GM12878 (cell line): ENCODE measurements around the gene CNN3. TPM values are rescaled to one million over a fixed set of nuclear protein-coding genes. Genes with fewer than 3 reads are reported as not detected.

ENCODE experiments used
- ATAC-seq: fragments of 200-7000 bp; cut with Tn5 transposase; 3 replicates; pipeline ENCODE4 v1.9.1; 2020; ENCODE audit warnings: mild to moderate bottlenecking, moderate library complexity
- BruUV-seq: library from RNA; stranded (reverse); fragments of 400-500 nt; replicated peaks from 2 replicates; lab custom pipeline; 2021; lab: Mats Ljungman, UMichigan
- CTCF ChIA-PET: fragments of 300-600 bp; sonication (Branson Sonifier 250); formaldehyde crosslinking; extraction: SDS; loops from one replicate; lab custom pipeline; 2021; ENCODE audit warnings: inconsistent platforms; lab: Yijun Ruan, JAX
- POLR2A ChIA-PET: fragments of 350-600 bp; formaldehyde crosslinking; extraction: SDS; loops from one replicate; lab custom pipeline; 2021; ENCODE audit warnings: inconsistent platforms; lab: Charles Lee
- RAD21 ChIA-PET: fragments of 300-600 bp; sonication (Branson Sonifier 250); formaldehyde crosslinking; loops from one replicate; lab custom pipeline; 2023; ENCODE audit warnings: antibody characterized with exemption; ENCODE audit not compliant: unreplicated experiment; lab: Charles Lee
- SMC1A ChIA-PET: fragments of 300-600 bp; sonication (Branson Sonifier 250); formaldehyde crosslinking; loops from one replicate; lab custom pipeline; 2023; ENCODE audit not compliant: unreplicated experiment, uncharacterized antibody; lab: Charles Lee
- DNase-seq: peaks from one replicate; pipeline ENCODE4 v3.0.0-alpha.2; 2011; ENCODE audit warnings: low read depth, low spot score
- FAIRE-seq: peaks from 3 replicates; lab custom pipeline; 2011; peaks lifted over from hg19 to GRCh38; lab: Jason Lieb, UNC
- H2AFZ ChIP-seq: 2 replicates; pipeline ENCODE4 v1.6.0; 2011; ENCODE audit warnings: low read depth, low read length, control low read depth; ENCODE audit not compliant: control insufficient read depth
- H3K27ac ChIP-seq: 2 replicates; pipeline ENCODE4 v1.5.1; 2011; ENCODE audit warnings: control low read depth; ENCODE audit not compliant: control insufficient read depth, insufficient read depth
- H3K27me3 ChIP-seq, 2 experiments: replicated peaks in 1 of 2; 2 replicates each; pipeline versions ENCODE4 v1.6.0 to v1.6.1; 2011; ENCODE audit warnings: low read length in 1 of 2; ENCODE audit not compliant: control insufficient read depth in 2 of 2, insufficient read depth in 2 of 2
- H3K36me3 ChIP-seq, 2 experiments: 2 replicates each; pipeline ENCODE4 v1.5.1; 2011; ENCODE audit warnings: low read length in 1 of 2; ENCODE audit not compliant: control insufficient read depth in 2 of 2, insufficient read depth in 2 of 2
- H3K4me1 ChIP-seq: 2 replicates; pipeline ENCODE4 v1.6.1; 2011; ENCODE audit warnings: mild to moderate bottlenecking, low read length, moderate library complexity, mixed read lengths; ENCODE audit not compliant: control insufficient read depth, insufficient read depth
- H3K4me2 ChIP-seq: 2 replicates; pipeline ENCODE4 v1.6.0; 2011; ENCODE audit warnings: control low read depth; ENCODE audit not compliant: control insufficient read depth, insufficient read depth
- H3K4me3 ChIP-seq: fragments of 200-600 bp; sonication (generic); 2 replicates; pipeline ENCODE4 v1.5.1; 2016
- H3K79me2 ChIP-seq: 2 replicates; pipeline ENCODE4 v1.6.0; 2011; ENCODE audit warnings: low read length; ENCODE audit not compliant: control insufficient read depth, insufficient read depth
- H3K9ac ChIP-seq: 2 replicates; pipeline ENCODE4 v1.8.0; 2011; ENCODE audit warnings: low read length, control low read depth, mixed read lengths; ENCODE audit not compliant: control insufficient read depth, insufficient read depth
- H3K9me3 ChIP-seq: replicated peaks from 3 replicates; pipeline ENCODE4 v1.5.1; 2011; ENCODE audit warnings: mild to moderate bottlenecking, low read length; ENCODE audit not compliant: control insufficient read depth, insufficient read depth
- H4K20me1 ChIP-seq: 2 replicates; pipeline ENCODE4 v1.6.0; 2011; ENCODE audit not compliant: control insufficient read depth, insufficient read depth
- ATF2 ChIP-seq: IDR thresholded peaks from 2 replicates; pipeline ENCODE4 v1.6.1; 2012; ENCODE audit warnings: low read length, inconsistent platforms
- BCLAF1 ChIP-seq: fragments of 450-650 bp; IDR thresholded peaks from 2 replicates; pipeline ENCODE4 v1.6.1; 2017; ENCODE audit warnings: antibody characterized with exemption, mild to moderate bottlenecking, moderate library complexity
- BRCA1 ChIP-seq: IDR thresholded peaks from 2 replicates; pipeline ENCODE4 v1.6.1; 2011; ENCODE audit warnings: low read depth, low read length, improper control_type of control experiment
- CBX5 ChIP-seq: sonication (generic); IDR thresholded peaks from 2 replicates; pipeline ENCODE4 v1.6.1; 2016; ENCODE audit warnings: low read depth, moderate library complexity, mild to moderate bottlenecking, inconsistent platforms
- CEBPB ChIP-seq, 2 experiments: fragments of 150-350 bp in 1 of 2; IDR thresholded peaks; 2 replicates each; pipeline ENCODE4 v1.6.1; 2012 to 2014; ENCODE audit warnings: low read depth in 2 of 2, low read length in 2 of 2, borderline replicate concordance in 1 of 2, inconsistent platforms in 1 of 2
- CHD4 ChIP-seq: fragments of 200-600 bp; sonication (generic); IDR thresholded peaks from 2 replicates; pipeline ENCODE4 v1.6.1; 2016; ENCODE audit warnings: mild to moderate bottlenecking
- EGR1 ChIP-seq, 2 experiments: IDR thresholded peaks; 1 replicate in 1 of 2; 2 replicates in 1 of 2; pipeline ENCODE4 v1.6.1; 2011 to 2012; ENCODE audit warnings: low read depth in 2 of 2, low read length in 2 of 2, borderline replicate concordance in 1 of 2, mild to moderate bottlenecking in 1 of 2, moderate library complexity in 1 of 2
- ESRRA ChIP-seq: IDR thresholded peaks from 2 replicates; pipeline ENCODE4 v1.6.1; 2012; ENCODE audit warnings: mild to moderate bottlenecking, low read length, improper control_type of control experiment
- HDAC2 ChIP-seq: fragments of 200-600 bp; sonication (generic); IDR thresholded peaks from 2 replicates; pipeline ENCODE4 v1.6.1; 2017
- HDAC6 ChIP-seq: fragments of 200-600 bp; sonication (generic); IDR thresholded peaks from one replicate; pipeline ENCODE4 v1.8.0; 2017; ENCODE audit warnings: antibody characterized with exemption; ENCODE audit not compliant: unreplicated experiment
- IRF4 ChIP-seq: IDR thresholded peaks from 2 replicates; pipeline ENCODE4 v1.6.1; 2011; ENCODE audit warnings: low read depth, low read length
- MTA3 ChIP-seq: IDR thresholded peaks from 2 replicates; pipeline ENCODE4 v1.6.1; 2012; ENCODE audit warnings: low read length, inconsistent platforms, borderline replicate concordance
- MXI1 ChIP-seq: fragments of 150-350 bp; IDR thresholded peaks from 2 replicates; pipeline ENCODE4 v1.6.1; 2011; ENCODE audit warnings: low read depth, mild to moderate bottlenecking, inconsistent platforms, low read length, improper control_type of control experiment
- RFX5 ChIP-seq: IDR thresholded peaks from 2 replicates; pipeline ENCODE4 v1.6.1; 2011; ENCODE audit warnings: low read depth, low read length, improper control_type of control experiment
- SREBF1 ChIP-seq: IDR thresholded peaks from 2 replicates; pipeline ENCODE4 v1.6.1; 2012; ENCODE audit warnings: mild to moderate bottlenecking, low read length
- ZNF207 ChIP-seq: fragments of 450-650 bp; IDR thresholded peaks from 2 replicates; pipeline ENCODE4 v1.6.1; 2014; ENCODE audit warnings: antibody characterized with exemption, mild to moderate bottlenecking, borderline replicate concordance
- ZNF274 ChIP-seq: IDR thresholded peaks from one replicate; pipeline ENCODE4 v1.8.0; 2011; ENCODE audit not compliant: insufficient read length, insufficient read depth
- WGBS: methylation state at CpG from one replicate; pipeline ENCODE4 v1.1.6; 2016; ENCODE audit warnings: low lambda C conversion rate; ENCODE audit not compliant: insufficient replicate concordance, insufficient coverage; ENCODE audit errors: missing lambda C conversion rate; 5-methylcytosine and 5-hydroxymethylcytosine counted together
- in situ Hi-C: fragments of 300-500 bp; cut with MboI; formaldehyde crosslinking; loops from 9 replicates; pipeline ENCODE4 v1.14.3; 2018; ENCODE audit warnings: mixed read lengths
- intact Hi-C: fragments of 100-400 bp; cut with micrococcal nuclease; formaldehyde crosslinking; loops from one replicate; pipeline ENCODE4 v1.14.2; 2022; ENCODE audit not compliant: unreplicated experiment
- polyA plus RNA-seq, 11 experiments: library from polyadenylated mRNA; depleted of rRNA in 4 of 11; unstranded in 6 of 11; stranded (reverse) in 5 of 11; fragments of >200 nt; fragmentation: Nextera tagmentation in 4 of 11; fragmentation: Illumina TruSeq in 1 of 11; extraction: Ambion mirVana in 4 of 11; extraction: Trizol in 1 of 11; gene quantifications; 1 replicate in 1 of 11; 2 replicates in 10 of 11; pipeline versions ENCODE4 v1.2.1 to v1.2.3, GENCODE V29; 2011 to 2016; ENCODE audit warnings: inconsistent platforms in 2 of 11, missing spikeins in 2 of 11, low read depth in 1 of 11
- total RNA-seq, 4 experiments: library from RNA; depleted of rRNA in 3 of 4; stranded (reverse); fragments of >200 nt in 3 of 4; fragmentation: Illumina TruSeq in 1 of 4; extraction: Trizol in 1 of 4; gene quantifications; 2 replicates each; pipeline versions ENCODE4 v1.2.1 to v1.2.3, GENCODE V29; 2013 to 2021
- TF ChIP-seq, protein P1 (sequence below): fragments of 450-650 bp; IDR thresholded peaks from 2 replicates; pipeline ENCODE4 v1.6.1; 2016; ENCODE audit warnings: mild to moderate bottlenecking, moderate library complexity, borderline replicate concordance

The CNN3 gene
- total and polyA plus RNA-seq, 10 of the 15 experiments (the other 5 are each of a cell fraction or from before 2014, with no cell fraction given), result 0.20 to 48.4 (median 34.3) TPM

DNA sequence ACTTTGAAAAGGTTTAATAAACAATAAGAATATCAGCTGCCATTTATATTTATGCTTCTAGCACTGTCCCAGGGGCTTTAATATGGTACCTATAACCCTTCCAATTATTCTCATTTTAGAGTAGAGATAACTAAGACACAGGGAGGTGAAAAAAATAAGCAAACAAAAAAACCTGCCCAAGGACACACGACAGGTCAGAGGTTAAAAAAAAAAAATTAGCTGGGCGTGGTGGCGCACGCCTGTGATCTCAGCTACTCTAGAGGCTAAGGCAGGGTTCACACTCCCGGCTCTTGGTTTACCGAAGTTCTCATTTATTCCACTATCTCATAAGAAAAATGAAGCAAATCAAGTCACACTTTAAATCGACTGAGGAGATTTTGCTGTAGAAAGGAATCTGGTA is 34.7 kb upstream of the CNN3 start (continued):
- TF ChIP-seq, protein P1, sequence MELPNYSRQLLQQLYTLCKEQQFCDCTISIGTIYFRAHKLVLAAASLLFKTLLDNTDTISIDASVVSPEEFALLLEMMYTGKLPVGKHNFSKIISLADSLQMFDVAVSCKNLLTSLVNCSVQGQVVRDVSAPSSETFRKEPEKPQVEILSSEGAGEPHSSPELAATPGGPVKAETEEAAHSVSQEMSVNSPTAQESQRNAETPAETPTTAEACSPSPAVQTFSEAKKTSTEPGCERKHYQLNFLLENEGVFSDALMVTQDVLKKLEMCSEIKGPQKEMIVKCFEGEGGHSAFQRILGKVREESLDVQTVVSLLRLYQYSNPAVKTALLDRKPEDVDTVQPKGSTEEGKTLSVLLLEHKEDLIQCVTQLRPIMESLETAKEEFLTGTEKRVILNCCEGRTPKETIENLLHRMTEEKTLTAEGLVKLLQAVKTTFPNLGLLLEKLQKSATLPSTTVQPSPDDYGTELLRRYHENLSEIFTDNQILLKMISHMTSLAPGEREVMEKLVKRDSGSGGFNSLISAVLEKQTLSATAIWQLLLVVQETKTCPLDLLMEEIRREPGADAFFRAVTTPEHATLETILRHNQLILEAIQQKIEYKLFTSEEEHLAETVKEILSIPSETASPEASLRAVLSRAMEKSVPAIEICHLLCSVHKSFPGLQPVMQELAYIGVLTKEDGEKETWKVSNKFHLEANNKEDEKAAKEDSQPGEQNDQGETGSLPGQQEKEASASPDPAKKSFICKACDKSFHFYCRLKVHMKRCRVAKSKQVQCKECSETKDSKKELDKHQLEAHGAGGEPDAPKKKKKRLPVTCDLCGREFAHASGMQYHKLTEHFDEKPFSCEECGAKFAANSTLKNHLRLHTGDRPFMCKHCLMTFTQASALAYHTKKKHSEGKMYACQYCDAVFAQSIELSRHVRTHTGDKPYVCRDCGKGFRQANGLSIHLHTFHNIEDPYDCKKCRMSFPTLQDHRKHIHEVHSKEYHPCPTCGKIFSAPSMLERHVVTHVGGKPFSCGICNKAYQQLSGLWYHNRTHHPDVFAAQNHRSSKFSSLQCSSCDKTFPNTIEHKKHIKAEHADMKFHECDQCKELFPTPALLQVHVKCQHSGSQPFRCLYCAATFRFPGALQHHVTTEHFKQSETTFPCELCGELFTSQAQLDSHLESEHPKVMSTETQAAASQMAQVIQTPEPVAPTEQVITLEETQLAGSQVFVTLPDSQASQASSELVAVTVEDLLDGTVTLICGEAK, result no peak
- no peak for TF ChIP-seq CHD4
- no peak for TF ChIP-seq ATF2
- TF ChIP-seq MTA3, result no peak
- TF ChIP-seq CBX5, result no peak
- TF ChIP-seq BRCA1, result no peak
- TF ChIP-seq HDAC2, result no peak

DNA sequence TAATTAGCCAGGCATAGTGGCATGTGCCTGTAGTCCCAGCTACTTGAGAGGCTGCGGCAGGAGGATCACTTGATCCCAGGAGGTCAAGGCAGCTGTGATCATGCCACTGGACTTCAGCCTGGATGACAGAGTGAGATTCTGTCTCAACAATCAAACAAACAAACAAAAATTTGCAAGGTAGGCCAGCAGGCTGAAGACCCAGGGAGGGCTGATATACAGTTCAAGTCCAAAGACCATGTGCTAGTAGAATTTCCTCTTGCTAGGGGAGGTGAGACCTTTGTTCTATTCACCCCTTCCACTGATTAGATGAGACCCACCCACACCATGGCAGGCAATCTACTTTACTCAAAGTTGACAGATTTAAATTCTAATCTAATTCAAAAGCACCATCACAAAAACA is 31.2 kb upstream of the CNN3 start:
- H3K27me3 ChIP-seq, result no peaks in the 10 kb centered on the region
- 61% methylated on average over 1 of the region's 1 CpG for WGBS
- no peak overlapping the region for H3K4me2 ChIP-seq
- ATAC-seq (no peak), FAIRE-seq (no peak), DNase-seq (no peak)
- BruUV-seq, result no TSS peak
- no peaks in the 10 kb centered on the region for H3K9me3 ChIP-seq
- H4K20me1 ChIP-seq, result no peaks in the 10 kb centered on the region
- ChIA-PET CTCF (no interaction called here), SMC1A (no interaction called here), RAD21 (no interaction called here), POLR2A (no interaction called here)
- H3K36me3 ChIP-seq, result no peaks in the 10 kb centered on the region
- in situ Hi-C loops (no loop called here), intact Hi-C loops (no loop called here)
- no peaks in the 10 kb centered on the region for H3K79me2 ChIP-seq
- H2AFZ ChIP-seq, result no peak overlapping the region
- no peak overlapping the region for H3K4me3 ChIP-seq
- H3K4me1 ChIP-seq, result no peaks in the 10 kb centered on the region; the same call in 1 of the 2 replicates
- no peak overlapping the region for H3K27ac ChIP-seq
- H3K9ac ChIP-seq, result no peak overlapping the region
- TF ChIP-seq CEBPB (IDR thresholded peaks at IDR 0.05; ENCODE audit: borderline replicate concordance in 1 of 2, low read depth in 2 of 2, low read length in 2 of 2) (no peak), IRF4 (no peak), MXI1 (no peak), SREBF1 (no peak), HDAC6 (no peak), RFX5 (no peak), ZNF207 (no peak), ZNF274 (no peak), EGR1 (IDR thresholded peaks at IDR 0.05; ENCODE audit: borderline replicate concordance in 1 of 2, low read depth in 2 of 2, low read length in 2 of 2) (no peak), ESRRA (no peak), BCLAF1 (no peak)
